Iris pigment epithelial cell (primary cell): Measurements from ENCODE around the gene LYSMD3.
"Not testable (repeated sequence)": the region's sequence is repeated elsewhere in the genome, so short reads cannot be mapped to it uniquely, and the experiment has no call there.

ENCODE experiments used
- DNase-seq: peaks from one replicate; pipeline ENCODE4 v3.0.0-alpha.2; 2011; ENCODE audit warnings: low read depth

The LYSMD3 gene

DNA sequence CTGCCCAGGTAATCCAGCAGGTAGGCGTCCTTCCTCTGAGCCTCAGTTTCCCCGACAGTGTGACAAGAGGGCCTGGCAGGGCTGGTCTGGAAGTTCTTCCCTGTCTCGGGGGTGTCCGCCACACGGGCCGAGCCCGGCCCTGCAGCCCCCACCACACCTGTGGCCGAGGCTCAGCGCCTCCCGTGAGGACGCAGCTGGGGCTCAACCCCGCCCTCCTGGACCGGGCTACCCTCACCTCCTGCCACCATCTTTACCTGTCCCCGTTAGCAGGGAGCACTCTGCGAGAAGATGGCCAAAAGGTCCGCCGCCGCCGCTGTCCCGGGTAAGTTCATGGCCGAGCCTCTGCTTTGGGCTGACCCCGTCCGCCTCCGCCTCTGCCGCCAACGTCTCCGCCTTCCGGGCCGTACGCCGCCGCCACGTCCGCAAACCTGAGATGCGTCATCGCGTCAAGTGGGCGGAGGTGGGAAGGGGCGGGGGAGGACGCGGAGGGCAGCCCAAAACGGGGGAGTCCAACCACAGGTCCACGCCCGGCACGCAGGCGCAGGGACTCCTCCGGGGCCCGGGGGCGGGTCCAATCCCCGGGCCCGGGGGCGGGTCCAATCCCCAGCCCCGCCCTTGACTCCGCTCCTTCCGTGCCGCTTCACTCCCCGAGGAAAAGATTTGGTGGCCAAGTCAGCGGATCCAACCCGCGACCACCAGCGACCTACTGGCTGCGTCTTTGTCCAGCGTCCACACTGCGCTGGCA lies at the start of gene LYSMD3:
LYSMD3 (minus strand) TSS at position 391 of the 745 bp plus-strand sequence. CDS start 4,295 bp downstream, outside the sequence.
- peak; percentile 98 for DNase-seq

DNA sequence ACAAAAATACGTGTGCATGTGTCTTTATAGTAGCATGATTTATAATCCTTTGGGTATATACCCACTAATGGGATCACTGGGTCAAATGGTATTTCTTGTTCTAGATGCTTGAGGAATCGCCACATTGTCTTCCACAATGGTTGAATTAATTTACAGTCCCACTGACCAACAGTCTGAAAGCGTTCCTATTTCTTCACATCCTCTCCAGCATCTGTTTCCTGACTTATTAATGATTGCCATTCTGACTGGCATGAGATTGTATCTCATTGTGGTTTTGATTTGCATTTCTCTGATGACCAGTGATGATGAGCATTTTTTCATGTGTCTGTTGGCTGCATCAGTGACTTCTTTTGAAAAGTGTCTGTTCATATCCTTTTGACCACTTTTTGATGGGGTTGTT lies 47.2 kb upstream of the LYSMD3 start:
- DNase-seq, result not testable (repeated sequence)

DNA sequence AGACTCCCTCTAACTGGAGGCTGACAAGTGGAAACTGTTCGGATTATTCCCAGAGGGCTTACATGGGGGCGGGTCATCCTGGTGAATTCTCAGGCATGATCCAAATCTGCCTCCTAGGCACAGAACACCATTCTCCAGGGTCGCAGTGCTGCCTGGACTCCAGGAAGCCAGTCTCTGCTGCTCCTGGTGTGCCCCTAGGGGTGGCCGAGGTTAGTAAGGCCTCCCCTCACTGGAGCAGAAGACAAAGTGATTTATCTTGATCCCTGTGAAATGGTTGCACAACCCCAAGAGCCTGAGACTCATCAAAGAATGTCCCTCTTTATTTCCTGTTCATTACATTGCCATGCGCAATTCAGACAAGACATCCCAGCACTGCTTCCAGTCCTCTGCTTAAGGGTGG lies 46.3 kb upstream of the LYSMD3 start:
- DNase-seq, result no peak

GRCh38 chr5:90571147-90571773 lies 41.9 kb upstream of the LYSMD3 start:
- DNase-seq, result no peak

- no peak for DNase-seq
Measured at GRCh38 chr5:90570034-90570433, 40.6 kb upstream of the LYSMD3 start.

DNA sequence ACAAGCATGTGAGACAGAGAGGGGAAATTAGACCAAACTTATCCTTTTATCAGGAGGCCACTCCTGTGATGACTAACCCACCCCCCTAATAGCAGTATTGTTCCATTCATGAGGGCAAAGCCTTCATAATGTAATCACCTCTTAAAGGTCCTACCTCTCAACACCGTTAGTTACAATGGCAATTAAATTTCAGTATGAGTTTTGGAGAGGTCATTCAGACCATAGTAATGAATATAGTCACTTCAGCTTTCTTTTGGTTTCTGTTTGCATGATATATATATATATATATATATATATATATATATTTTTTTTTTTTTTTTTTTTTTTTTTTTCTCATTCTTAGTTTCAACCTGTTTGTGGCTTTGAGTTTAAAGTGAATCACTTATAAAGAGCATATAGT lies 39.7 kb upstream of the LYSMD3 start:
- no peak for DNase-seq

DNA sequence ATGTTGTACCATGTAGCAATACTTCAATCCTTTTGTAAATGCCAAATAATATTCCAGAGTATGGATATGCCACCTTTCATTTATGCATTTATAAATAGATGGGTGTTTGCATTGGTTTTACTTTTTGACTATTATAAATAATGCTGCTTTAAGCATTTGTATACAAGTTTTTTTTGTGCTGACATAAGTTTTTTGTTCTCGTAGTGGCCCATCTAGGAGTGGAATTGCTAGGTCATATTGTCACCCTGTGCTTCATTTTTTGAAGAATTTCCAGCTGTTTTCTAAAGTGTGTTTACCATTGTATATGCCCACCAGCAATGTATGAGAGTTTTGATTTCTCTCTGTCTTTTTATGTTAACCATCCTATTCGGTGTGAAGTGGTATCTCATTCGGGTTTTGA lies 36.1 kb upstream of the LYSMD3 start:
- no peak for DNase-seq

DNA sequence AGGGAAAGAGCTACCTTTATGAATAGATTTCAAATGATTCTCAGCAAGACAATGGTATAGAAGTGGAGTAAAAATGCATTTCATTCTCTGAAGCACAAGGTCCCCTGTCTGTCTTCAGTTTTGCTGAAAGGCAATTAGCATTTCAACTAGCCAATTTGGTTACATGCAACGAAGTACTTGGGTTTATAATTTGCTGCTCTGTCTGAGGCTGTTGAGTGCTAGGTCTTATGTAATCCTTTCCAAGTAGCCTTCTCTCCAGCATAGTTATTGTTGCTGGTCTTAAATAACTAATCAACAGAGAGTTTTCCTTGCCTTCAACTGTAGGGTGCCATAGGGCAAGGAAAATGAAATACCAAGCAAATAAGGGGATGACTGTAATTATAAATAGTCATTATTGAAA lies 33.7 kb upstream of the LYSMD3 start:
- DNase-seq, result no peak

DNA sequence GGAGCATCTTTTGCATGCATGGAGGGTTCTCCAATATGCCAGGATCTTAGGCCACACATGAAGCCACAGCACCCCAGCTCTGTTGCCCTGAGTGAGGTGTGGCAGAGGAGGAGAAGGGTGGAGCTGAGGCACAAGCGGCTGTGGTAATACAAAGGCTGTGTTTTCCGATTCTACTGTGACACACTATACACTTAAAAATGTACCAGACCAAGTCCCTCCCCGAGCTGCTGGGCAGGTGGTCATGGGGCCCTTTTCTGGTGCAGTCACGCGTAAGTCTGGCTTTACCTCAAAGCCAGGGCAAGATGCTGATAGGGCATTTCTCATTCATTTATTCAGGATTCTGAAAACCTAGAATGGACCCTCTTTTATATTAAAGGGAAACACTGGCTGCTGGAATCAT lies 33.0 kb upstream of the LYSMD3 start:
- no peak for DNase-seq

DNA sequence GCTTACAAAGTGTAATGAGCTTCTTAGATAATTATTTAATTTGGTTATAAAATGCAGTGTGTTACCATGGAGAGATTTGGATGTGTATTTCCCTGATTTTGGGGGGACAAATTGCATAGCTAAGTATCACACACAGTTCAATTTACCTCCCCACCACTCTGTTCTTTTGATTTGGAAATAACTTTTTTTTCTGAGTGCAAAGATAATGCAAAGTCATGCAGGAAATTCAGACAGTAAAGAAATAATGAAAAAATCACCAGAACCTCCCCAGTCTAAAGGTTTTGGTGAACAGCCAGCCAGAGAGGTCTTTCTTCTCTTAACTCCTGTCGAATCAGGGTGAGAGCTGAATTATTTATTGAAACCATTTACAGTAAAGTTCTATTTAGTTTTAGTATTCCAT lies 32.4 kb upstream of the LYSMD3 start:
- no peak for DNase-seq

GRCh38 chr5:90560771-90561170 lies 31.4 kb upstream of the LYSMD3 start:
- no peak for DNase-seq

DNA sequence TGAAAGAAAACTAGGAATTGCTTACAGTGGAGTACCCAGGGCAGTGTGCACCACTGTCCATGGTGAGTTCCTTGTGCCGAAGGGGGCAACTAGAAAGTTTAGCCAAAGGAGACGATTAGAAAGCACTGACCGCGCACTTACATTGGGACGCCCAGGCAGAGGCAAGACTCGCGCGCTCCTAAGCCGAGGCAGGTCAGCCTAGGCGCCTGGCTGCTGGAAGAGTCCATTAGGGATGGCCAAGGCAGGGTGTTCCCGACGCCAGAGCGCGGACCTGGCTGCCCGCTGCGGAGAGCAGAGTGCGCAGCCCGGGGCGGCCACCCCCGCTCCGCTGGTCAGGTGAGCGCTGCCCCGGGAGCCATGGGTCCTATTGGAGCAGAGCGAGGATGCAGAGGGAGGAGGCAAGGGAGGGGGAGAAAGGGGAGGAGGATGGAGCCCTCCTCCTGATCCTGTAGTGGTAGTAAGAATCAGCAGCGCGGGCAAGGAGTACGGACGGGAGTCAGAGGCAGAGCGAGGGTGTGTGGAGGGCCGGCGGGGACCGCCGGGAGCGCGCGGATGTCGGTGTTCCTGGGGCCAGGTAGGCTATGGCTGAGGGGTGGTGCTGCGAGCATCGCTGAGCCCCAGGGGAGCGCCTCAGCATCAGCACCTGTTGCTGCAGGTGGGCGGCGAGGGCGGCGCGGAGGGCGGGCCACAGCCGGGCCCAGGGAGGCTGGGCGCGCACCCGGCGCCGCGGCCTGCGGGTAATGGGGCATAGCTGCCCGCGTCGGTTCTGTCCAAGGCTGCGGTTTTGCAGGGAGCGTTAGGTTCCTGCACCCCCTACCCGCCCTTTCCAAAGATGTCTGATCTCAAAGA lies 29.2 kb upstream of the LYSMD3 start, which contains the start of gene ADGRV1:
ADGRV1 (plus strand) TSS at position 454 of the 849 bp plus-strand sequence; CDS start at position 553, 99 bp downstream.
- peak; percentile 29 for DNase-seq

GRCh38 chr5:90557871-90558270 lies 28.5 kb upstream of the LYSMD3 start:
- DNase-seq, result no peak

DNA sequence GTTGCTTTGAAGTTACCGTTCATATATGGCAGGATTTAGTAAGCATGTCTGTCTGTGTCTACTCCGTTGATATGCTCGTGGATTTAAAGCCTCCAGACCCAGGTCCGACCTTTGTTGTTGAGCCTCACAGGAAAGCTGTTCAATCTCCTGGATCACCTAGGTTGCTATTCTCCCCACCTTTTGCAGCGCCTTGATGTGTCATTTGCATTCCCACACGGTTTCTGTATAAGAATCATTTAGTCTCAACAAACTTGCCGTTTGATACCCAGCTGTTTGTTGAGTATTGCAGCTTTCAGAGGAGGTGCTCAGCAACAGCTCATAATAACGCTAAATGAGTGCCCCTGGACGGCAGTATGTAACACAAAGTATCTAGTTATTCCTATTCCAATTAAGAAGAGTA lies 28.0 kb upstream of the LYSMD3 start:
- DNase-seq, result no peak

DNA sequence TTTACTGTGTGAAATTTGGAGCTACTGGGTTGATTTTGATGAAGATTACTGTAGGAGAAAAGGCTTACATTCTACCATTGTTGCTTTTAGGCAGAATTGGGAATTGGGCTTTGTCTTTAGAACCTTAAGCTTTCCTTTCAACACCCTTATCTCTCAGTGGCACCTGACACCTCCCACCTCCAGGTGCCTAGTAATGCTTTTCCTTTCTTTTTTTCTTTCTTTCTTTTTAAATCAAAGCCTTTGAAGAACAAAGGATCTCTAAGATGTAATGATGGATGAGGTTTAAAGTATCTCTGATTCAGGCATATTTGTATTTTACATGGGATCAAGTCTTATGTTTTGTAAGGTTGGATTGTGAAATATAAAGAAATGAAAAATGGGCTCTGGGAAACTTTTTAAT lies 26.3 kb upstream of the LYSMD3 start:
- DNase-seq, result no peak

DNA sequence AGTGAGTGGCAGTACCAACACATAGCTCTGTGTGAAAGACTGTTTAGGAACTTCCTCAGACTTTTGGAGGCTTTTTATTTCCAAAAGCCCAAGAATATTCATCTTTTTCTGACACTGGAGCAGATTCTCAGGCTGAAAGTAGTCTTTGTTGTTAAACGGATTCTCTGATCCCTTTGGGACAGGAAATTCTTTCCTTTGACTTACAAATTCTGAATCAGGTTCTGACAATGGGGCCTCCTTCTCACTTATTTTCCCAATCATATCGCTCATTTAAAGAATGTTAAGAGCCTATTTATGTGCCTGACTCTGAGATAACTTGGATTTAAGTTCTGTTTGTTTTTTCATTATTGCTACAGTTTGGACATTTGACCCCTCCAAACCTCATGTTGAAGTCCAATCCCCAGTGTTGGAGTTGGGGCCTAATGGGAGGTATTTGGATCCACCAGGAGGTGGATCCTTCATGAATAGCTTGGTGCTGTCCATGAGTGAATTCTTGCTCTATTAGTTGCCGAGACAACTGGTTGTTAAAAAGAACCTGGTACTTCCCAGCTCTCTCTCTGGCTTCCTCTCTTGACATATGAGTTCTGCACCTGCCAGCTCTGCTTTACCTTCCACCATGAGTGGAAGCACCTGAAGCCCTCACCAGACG lies 25.1 kb upstream of the LYSMD3 start:
- no peak for DNase-seq

- no peak for DNase-seq
Measured at GRCh38 chr5:90553711-90554110, 24.3 kb upstream of the LYSMD3 start.

GRCh38 chr5:90551376-90551775 lies 22.0 kb upstream of the LYSMD3 start:
- DNase-seq, result no peak

- DNase-seq, result no peak
Measured at GRCh38 chr5:90550963-90551362, 21.6 kb upstream of the LYSMD3 start.

DNA sequence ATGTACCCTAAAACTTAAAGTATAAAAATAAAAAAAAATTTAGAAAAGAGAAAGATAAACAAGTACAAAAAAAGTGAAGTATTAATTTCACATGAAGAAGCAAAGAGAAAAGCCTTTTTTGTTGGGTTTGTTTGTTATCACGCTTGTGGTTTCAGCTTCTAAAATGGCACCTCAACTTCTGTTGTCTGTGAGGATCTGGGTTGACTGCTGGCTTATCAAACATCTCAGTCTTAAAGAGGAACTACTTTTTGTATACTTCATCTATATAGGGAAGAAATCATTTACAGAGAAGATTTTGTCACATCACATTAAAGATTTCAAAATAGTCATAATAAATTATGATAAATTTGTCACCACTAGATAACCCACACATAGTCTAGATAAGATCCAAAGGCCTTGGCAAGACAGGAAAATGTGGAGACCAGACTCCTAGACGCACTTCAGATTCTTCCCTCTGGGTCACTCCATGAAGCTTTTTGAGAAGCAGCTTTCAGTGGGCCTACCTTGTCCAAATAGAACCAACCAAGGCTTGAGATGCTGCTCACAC lies 20.4 kb upstream of the LYSMD3 start:
- DNase-seq, result no peak

DNA sequence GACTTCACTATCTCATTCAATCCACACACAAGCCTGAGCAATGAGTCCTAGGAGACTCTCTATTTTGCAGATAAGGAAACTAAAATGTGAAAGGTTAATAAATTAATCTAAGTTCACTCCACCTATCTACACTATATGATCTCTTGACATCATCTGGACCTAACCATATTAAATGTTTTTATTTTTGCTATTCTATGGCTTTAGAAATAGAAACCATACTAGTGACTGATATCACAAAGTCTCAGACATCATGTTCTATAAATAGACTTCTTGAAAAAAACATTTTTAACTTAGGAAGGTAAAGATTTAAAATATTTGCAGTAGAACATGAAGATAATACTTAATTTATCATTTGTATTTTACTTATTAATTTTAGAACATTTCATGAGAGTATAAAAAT lies 19.8 kb upstream of the LYSMD3 start:
- no peak for DNase-seq

- no peak for DNase-seq
Measured at GRCh38 chr5:90548069-90548593, 18.7 kb upstream of the LYSMD3 start.
